Dermis microvascular lymphatic vessel endothelial cell (primary cell): ENCODE results near the gene ZNF20. TPM values are rescaled to one million over a fixed set of nuclear protein-coding genes. Genes with fewer than 3 reads are reported as not detected.
A peak's percentile ranks its signal among the peaks of the same experiment; 100 is the strongest.

Source experiments
- DNase-seq, 2 donors: peaks; one replicate each; pipeline versions ENCODE4 v3.0.0 to v3.0.0-alpha.2; 2010; ENCODE audit warnings: low read depth in 2 of 2
- total RNA-seq: library from RNA; depleted of rRNA; stranded (reverse); fragments of >200 nt; gene quantifications from 2 replicates; pipeline ENCODE4 v1.2.1, GENCODE V29; 2014

ZNF20 gene
- 2.4 and 2.8 TPM in 2 replicates for total RNA-seq

DNA sequence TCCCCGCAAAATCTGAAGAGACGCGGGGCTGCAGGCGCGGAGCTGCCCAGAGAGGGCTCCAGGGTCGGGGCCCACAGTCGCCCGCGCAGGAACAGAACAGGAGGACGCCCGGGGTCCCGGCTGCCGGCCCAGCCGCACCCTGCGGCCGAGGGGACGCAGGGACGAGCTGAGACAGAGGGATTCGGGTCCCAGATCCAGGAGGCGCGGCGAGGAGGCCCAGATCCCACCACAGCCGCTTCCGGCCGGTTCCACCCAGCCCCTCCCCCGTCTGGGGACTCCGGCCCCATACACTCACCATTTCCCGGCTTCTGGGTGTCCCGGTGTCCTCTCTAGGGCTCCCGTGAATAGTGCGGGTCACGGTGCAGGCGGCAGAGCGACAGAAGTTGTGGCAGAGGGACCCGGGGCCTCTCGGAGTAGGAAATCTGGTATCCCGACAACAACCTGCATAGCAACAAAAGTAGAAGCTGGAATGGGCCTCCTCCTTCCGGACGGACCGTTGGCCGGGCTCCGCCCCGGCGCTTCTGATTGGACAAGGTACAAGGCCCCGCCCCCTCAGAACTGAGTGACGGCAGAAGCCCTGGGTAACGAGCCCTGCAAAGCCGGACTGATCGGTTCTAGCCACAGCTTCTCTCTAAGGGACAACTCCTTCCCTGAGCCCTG, at the start of gene ZNF20:
ZNF20 (minus strand) TSS at position 466 of the 660 bp plus-strand sequence; CDS start at position 298, 168 bp downstream.
- DNase-seq: peak; percentile 90 to 94

DNA sequence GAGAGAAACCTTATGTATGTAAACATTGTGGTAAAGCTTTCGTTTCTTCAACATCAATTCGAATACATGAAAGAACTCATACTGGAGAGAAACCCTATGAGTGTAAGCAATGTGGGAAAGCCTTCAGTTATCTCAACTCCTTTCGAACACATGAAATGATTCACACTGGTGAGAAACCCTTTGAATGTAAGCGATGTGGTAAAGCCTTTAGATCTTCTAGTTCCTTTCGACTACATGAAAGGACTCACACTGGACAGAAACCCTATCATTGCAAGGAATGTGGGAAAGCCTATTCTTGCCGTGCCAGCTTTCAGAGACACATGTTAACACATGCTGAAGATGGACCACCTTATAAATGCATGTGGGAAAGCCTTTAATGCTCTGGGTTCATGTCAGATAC, 47.5 kb upstream of the ZNF20 start:
- DNase-seq: no peak

DNA sequence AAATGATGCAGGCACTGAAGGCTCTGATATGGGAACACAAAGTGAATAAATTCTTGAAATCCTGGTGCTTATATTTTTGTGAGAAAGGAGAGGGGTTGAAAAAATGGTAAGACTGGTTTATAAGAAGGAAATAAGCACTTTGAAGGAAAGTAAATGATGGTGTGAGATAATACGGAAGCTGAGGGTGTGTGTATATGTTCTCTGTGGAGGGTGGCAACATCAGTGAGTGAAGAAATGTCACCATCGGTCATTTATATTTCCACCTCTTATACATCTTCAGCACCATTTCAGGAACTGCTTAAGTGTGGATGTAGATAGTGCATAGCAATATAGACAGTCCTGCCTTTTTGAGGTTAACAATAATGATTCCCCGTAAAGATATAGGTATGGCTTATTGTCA, 40.2 kb upstream of the ZNF20 start:
- DNase-seq: no peak

DNA sequence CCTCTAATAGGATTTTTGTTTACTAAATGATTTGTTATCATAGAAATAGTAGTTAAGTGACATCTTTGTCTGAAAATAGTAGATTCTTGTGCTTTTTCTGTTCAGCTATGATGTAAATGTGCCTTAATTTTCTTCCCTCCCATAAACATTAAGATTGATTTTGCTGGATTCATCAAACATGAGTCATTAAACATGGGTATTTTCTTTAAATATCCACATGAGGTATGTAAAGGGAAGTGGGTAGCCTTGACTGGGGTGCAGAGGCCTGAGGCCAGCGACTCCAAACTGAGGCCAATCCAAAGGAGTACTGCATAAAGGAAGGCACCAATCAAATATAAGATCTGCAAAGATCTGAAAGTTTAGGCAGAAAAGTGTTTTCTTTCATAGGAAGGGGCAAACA, 26.5 kb upstream of the ZNF20 start:
- DNase-seq: no peak

DNA sequence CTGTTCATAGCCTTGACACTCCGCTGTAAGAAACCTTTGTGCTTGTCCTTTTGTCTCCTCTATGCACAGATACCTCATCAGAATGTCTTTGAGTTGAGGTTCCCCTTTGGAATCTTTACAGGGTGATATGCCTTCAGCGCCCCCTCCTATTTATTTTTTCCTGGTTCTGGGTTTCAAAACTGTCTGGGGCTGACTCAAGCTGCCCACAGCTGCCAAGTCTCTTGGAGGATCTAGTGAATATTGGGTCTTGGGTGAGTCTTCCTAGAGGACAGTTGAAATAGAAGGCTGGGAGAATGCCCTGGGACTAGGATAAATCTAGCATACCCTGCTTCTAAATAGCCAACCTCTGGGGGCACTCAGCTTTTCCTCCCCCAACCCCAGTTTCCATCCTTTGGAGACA, 23.7 kb upstream of the ZNF20 start:
- peak in 1 of 2 donors; percentile 21 for DNase-seq

DNA sequence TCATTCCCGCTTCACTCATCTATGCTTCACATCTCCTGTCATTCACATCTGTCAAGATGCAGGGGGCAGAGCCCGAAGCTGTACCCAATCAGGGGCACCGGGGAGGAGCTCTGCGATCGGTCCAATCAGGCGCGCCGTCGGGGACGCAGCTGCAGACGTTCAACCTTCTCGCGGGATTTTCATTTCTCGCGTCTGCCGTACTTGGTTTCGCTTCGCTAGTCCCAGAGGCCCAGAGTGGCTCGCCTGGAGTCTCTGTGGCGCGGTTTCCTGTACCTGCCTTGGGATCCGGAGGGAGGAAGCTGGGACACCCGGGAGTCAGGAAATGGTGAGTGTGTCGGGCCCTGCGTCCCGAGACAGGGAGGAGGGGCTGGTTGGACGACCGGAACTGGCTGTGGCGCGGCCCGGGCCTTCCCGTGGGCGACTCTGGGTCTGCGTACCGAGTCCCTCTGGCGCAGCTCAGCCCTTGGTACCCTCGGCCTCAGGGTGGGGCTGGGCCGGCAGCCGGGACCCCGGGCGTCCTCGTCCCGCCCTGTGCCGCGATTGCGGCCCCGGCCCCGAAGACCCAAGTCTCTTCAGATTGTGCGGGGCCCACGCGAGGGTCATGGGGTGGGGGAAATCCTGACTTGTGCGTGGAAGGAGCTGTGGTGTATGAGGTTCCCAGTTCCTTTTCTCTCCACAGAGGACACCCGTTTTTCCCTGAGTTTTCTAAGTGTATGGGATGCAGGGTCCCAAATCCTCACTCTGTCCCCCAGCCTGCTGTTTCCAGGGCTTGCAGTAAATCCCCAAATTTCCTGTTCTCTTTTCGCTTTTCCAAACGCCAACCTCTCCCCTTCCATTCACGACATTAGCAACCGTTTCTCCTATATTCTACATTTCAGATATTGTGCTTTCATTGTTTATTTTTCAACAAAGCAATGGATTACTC, 23.0 kb upstream of the ZNF20 start, which contains the start of gene ZNF136:
ZNF136 (plus strand) TSS at position 215 of the 925 bp plus-strand sequence; CDS start at position 323, 108 bp downstream.
- DNase-seq: peak; percentile 97 to 98

DNA sequence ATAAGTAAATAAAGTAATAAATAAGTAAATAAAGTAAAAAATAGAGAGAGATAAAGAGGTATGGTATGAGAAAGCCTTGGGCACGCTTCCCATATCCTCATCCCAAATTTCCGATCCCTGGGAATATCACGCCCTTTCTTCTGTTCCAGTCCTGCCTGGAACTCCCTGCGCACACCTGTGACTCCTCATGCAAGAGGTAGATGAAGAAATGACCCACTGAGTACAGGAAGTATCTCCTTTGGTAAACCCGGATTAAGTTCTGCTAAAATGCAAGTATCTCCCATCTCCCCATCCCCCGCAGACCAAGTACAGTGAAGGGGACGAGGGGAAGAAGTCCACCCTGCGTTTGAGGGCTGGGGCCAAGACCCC, 22.3 kb upstream of the ZNF20 start:
- no peak for DNase-seq

DNA sequence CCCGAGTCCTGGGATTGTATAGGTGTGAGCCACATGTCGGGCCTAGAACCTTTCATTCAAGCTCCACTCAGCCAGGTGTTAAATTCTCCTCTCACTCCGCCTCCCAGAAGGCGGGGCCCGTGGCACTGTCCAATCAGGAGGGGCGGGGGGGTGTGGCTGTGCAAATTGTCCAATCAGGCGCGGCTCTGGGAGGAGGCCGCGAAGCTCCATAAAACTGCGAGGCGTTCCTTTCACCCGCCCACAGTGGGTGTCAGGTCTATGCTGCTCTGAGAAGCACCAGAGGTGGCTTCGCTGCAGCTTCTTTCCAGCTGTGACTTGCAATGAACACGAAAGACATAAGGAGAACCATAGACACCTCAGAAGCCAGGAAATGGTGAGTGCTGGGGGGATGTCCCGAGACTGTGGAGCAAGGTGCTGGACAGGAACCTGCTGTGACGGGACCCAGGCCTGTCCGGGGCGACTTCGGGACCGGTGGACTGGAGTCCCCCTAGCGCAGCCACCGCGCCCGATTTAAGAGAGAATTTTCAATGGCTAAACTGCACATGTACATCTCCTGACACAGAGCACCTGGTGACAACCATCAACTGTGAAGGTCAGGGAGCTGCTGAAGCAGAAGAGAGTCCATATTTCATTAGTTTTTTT, 19.7 kb upstream of the ZNF20 start:
- no peak for DNase-seq

DNA sequence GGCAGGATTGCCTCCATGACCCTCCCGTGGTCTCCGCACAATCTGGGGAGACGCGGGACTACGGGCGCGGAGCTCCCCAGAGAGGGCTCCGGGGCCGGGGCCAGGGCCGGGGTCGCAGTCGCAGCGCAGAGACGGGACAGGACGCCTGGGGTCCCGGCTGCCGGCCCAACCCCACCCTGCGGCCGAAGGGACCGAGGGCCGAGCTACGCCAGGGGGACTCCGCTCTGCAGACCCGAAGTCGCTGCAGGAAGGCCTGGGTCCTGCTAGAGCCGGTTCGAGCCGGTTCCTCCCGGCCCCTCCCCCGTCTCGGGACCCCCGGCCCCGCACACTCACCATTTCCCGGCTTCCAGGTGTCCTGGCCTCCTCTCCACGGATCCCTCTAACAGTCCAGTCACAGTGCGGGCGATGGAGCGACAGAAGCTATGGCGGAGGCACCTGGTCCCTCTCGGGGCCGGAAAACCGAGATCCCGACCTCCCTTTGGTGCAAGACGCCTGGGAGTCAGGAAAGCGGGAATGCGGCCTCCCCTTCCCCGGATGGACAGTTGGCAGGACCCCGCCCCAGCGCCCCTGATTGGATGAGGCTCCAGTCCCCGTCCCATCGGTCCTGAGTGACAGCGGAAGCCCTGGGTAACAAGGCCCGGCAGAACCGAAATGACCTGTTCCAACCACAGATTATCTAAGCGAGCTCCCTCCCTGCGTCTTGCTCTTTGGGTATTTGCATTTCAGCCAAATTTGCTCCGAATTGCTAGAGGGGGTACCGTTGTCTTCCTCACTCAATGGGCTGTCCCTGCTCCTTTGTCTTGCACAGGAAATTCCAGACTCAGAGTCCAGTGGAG, 16.3 kb upstream of the ZNF20 start, which contains the start of gene ZNF625:
ZNF625 (minus strand) TSS at position 512 of the 836 bp plus-strand sequence; CDS start at position 336, 176 bp downstream.
- peak; percentile 56 to 86 for DNase-seq

DNA sequence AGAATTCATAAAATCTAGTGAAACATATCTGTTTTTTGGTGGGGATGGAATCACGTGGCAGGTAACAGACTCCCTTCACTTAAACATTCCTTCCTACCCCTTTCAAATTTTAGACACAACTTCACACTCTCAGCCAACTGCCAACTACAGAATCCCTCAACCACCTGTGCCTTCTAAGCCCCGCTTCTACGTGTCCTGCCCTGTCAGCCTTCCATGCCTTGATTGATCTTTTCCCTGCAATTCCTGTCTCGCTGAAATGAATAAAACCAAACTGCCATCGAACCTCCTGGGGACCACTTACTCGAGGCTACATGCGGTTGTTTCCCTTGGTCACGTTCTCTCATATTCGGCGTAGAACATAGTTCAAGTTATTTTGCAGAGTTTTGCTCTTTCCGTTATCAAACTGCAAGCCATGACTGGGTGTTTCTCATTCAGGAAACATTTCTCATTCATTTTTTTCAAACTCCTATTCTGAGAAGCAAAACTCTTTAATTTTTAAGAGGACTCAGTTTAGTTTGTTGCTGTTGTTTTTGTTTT, 15.2 kb upstream of the ZNF20 start:
- no peak for DNase-seq

DNA sequence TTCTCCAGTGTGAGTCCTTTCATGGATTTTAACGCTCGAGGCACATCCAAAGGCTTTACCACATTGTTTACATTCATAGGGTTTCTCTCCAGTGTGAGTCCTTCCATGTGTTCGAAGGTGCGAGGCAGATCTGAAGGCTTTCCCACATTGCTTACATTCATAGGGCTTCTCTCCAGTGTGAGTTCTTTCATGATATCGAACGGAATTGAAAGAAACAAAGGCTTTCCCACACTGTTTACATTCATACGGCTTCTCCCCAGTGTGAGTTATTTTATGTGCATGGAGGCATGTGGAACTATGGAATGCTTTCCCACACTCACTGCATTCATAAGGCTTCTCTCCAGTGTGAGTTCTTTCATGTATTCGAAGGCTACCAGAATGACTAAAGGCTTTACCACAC, 5.2 kb upstream of the ZNF20 start:
- no peak for DNase-seq

DNA sequence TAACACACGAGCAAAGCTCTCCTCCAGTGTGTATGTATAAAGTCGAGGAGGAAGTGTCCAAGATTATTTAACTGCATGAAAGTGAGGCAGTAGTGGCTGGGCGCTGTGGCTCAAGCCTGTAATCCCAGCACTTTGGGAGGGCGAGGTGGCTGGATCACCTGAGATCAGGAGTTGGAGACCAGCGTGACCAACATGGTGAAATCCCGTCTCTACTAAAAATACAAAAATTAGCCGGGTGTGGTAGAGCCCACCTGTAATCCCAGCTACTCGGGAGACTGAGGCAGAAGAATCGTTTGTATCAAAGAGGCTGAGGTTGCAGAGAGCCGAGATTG, 1.2 kb upstream of the ZNF20 start:
- DNase-seq: no peak

DNA sequence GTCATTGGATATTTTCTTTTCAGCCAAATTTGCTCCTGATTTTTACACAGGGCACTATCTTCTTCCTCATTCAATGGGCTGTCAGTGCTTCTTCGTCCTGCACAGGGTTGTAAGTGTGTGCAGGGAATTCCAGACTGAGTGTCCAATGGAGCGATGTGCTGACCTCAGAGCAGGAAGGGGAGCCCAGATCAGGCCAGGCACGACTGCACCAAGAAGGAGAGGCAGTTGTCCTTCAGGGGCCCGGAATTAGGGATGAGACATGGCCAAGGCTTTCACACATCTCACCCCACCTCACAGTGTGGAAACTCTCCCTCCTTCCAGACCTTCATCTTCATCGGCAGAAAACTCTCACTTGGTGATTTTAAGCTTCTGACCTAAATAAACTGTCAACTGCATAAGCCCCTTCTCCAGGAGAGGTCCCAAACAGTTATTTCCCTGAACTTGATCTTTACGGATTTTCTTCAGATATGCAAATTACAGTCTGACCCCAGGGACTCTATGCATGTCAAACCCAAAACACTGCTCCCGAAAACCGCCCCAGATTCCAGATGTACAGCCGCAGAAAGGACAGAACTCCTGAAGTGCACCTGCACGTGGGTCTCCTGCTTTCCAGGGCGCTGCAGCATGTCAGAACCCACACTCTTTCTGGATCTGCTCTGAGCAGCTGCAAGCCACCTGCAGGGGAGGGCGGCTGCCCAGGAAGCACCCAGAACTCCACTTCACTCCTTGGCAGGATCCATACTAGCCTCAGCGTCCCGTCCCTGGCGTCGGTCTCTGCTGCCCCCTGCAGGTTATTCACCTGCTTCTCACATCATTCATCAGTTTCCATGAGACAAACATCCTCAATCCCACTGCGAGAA, 625 bp upstream of the ZNF20 start:
- DNase-seq: peak; percentile 47 to 83

DNA sequence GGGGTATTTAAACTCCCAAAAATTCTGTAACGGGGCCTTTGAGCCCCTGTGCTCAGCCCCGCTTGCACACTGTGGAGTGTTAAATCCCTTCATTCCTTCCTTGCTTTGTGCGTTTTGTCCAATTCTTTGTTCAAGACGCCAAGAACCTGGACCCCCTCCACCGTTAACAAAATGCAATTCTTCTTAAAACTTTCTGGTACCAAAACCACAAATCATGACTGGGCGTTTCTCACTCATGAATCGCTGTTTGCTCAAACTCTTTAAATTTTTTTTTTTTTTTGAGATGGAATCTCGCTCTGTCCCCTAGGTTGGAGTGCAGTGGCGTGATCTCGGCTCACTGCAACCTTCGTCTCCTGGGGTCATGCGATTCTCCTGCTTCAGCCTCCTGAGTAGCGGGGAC, 881 bp downstream of the ZNF20 start:
- DNase-seq: no peak

DNA sequence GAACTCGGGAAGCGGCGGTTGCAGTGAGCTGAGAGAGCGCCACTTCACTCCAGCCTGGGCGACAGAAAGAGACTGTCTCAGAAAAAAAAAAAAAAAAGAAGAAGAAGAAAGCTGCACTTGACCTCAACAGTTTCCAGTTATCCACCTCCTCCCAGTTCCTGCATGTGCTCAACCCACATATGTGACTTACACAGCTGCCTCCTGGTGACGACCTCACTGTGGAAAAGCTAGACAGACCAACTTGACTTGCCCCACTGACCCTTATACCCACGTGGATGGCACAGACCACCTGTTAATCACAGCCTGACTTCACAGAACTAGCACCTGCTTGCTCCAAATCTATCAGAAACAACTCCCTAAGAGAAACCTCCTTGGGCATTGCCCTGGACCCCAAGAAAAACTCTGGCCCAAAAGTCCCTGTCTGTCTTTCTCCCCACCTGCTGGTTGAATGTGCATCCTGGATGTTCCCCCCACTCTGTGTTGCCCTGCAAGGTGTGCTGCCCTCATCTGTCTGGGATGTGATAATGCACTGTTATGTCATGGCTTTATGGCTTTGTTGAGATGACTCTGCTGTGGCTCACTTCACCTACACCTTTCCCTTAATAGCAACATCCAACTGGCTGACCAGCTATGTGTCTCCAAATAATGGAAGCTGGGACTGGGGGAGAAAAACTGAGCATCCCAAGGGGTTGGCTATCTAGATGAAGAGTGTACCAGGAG, 2.8 kb downstream of the ZNF20 start:
- peak in 1 of 2 donors; percentile 9 for DNase-seq

DNA sequence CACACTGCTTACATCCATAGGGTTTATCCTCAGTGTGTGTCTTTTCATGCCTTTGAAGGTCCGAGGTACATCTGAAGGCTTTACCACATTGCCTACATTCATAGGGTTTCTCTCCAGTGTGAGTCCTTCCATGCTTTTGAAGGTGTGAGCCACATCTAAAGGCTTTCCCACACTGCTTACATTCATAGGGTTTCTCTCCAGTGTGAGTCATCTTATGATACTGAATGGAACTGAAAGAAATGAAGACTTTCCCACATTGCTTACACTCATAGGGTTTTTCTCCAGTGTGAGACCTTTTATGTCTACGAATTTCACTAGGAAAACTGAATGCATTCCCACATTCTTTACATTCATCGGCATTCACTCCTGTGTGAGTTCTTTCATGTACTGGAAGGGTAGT, 7.1 kb downstream of the ZNF20 start:
- DNase-seq: no peak

DNA sequence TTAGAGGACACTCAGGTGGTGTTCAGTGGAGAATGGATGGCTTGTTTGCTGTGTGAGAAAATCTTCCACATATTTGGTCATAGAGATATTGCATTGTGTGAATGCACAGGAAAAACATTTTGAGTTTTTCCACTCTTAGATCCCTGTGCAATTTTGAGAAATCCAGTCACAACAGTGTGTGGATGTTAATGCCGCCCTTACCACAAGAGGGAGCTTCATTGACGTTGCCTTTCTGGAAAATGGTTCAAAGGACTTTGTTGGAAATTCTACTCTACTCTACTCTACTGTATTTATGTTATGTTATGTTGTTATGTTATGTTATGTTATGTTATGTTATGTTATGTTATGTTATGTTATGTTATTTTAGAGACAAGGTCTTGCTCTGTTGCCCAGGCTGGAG, 13.4 kb downstream of the ZNF20 start:
- DNase-seq: peak in 1 of 2 donors; percentile 33

DNA sequence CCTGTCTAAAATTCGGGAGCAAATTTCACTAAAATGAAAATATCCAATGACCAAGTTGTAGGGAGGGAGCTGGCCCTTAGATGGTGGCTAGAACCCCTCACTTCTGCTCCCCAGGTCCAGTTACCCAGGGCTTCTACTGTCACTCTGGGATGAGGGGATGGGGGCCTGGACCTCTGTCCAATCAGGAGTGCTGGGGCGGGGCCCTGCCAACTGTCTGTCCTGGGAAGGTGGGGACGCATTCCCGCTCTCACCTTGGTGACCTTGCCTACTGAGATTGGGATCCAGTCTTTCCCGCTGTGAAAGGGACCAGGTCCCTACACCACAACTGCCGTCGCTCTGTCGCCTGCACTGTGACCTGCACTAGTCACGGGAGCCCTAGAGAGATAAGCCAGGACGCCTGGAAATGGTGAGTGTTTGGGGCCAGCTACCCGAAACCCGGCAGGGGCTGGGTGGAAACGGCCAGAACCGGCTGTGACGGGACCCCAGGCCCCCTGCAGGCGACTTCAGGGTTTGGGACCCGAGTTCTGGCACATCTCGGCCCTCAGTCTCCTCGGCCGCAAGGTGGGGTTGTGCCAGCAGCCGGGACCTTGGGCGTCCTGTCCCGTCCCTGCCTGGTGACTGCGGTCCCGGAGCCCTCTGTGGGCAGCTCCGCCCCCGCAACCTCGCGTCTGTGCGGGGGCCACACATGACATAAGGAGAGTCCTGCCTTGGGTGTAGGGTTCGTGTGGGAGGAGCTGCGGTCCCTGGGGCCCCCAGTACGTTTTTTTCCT, 22.8 kb downstream of the ZNF20 start:
- no peak for DNase-seq

DNA sequence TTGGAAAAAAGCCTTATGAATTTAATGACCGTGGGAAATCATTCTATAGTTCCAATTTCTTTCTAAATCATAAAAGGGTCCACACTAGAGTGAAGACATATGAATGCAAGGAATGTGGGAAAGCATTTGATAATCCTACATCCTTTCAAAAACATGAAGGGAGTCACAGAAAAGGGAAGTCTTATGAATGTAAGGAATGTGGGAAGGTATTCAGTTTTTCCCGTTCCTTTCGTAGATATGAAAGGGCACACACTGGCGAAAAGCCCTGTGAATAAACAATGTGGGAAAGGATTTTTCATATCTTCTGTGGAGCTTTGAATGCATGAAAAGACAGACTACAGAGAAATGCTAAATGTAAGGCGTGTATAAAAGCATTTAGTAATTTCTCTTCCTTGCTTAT, 27.0 kb downstream of the ZNF20 start:
- DNase-seq: no peak
